ENCODE data around the gene MAMDC2. TPM values are rescaled to one million over a fixed set of nuclear protein-coding genes. Genes with fewer than 3 reads are reported as not detected.

The MAMDC2 gene
- total RNA-seq, 4 donors from 2014 or later: 4.9 to 9.9 (median 8.7) TPM

GRCh38 chr9:70081120-70081495 lies 37.5 kb downstream of the MAMDC2 start:
- H3K4me3 ChIP-seq: no peak overlapping the region
- H3K27ac ChIP-seq: peak overlapping the region; percentile 10 to 44 (median 20)
- peaks cover 19 to 34% of the 10 kb centered on the region in 2 donors for H3K4me1 ChIP-seq
- intact Hi-C loops (cut with DNase I; ENCODE audit: low total_unique reads): no loop called here
- DNase-seq (no peak), ATAC-seq (peak in 1 of 2 donors; percentile 35)
- no peaks in the 10 kb centered on the region for H3K9me3 ChIP-seq
- H3K36me3 ChIP-seq: no peaks in the 10 kb centered on the region
- TF ChIP-seq POLR2A (IDR thresholded peaks at IDR 0.05): no peak
- TF ChIP-seq CTCF (IDR thresholded peaks at IDR 0.05 in 4 of 5, conservative IDR thresholded peaks at IDR 0.05 in 1 of 5): no peak
- no peaks in the 10 kb centered on the region for H3K27me3 ChIP-seq
- in situ Hi-C loops (cut with MboI; ENCODE audit: low sequenced_read_pairs in 4 of 4): no loop called here

- H3K4me3 ChIP-seq: no peak overlapping the region
- in situ Hi-C loops (cut with MboI; ENCODE audit: low sequenced_read_pairs in 4 of 4) (no loop called here), intact Hi-C loops (cut with DNase I; ENCODE audit: low total_unique reads) (no loop called here)
- no peaks in the 10 kb centered on the region for H3K9me3 ChIP-seq
- H3K27me3 ChIP-seq: no peaks in the 10 kb centered on the region
- peaks cover 25 to 26% of the 10 kb centered on the region in 2 donors for H3K4me1 ChIP-seq
- ATAC-seq (no peak), DNase-seq (no peak)
- TF ChIP-seq POLR2A (IDR thresholded peaks at IDR 0.05): no peak
- no peak for TF ChIP-seq CTCF (IDR thresholded peaks at IDR 0.05 in 4 of 5, conservative IDR thresholded peaks at IDR 0.05 in 1 of 5)
- no peak overlapping the region for H3K27ac ChIP-seq
- H3K36me3 ChIP-seq: no peaks in the 10 kb centered on the region
Measured at GRCh38 chr9:70083429-70083828, 39.8 kb downstream of the MAMDC2 start.

GRCh38 chr9:70085241-70085640 lies 41.6 kb downstream of the MAMDC2 start:
- intact Hi-C loops (cut with DNase I; ENCODE audit: low total_unique reads): no loop called here
- Histone ChIP-seq H3K4me1 (peaks cover 15 to 21% of the 10 kb centered on the region in 2 donors), H3K9me3 (no peaks in the 10 kb centered on the region), H3K27ac (no peak overlapping the region), H3K36me3 (no peaks in the 10 kb centered on the region), H3K27me3 (no peaks in the 10 kb centered on the region), H3K4me3 (no peak overlapping the region)
- in situ Hi-C loops (cut with MboI; ENCODE audit: low sequenced_read_pairs in 4 of 4): no loop called here
- no peak for ATAC-seq
- DNase-seq: no peak
- TF ChIP-seq CTCF (IDR thresholded peaks at IDR 0.05 in 4 of 5, conservative IDR thresholded peaks at IDR 0.05 in 1 of 5): no peak
- TF ChIP-seq POLR2A (IDR thresholded peaks at IDR 0.05): no peak

- intact Hi-C loops (cut with DNase I; ENCODE audit: low total_unique reads): no loop called here
Measured at GRCh38 chr9:70091103-70091502, 47.5 kb downstream of the MAMDC2 start.

More at GRCh38 chr9:70091103-70091502, 47.5 kb downstream of the MAMDC2 start:
- TF ChIP-seq CTCF (IDR thresholded peaks at IDR 0.05 in 4 of 5, conservative IDR thresholded peaks at IDR 0.05 in 1 of 5): no peak
- TF ChIP-seq POLR2A (IDR thresholded peaks at IDR 0.05): no peak
- in situ Hi-C loops (cut with MboI; ENCODE audit: low sequenced_read_pairs in 4 of 4): no loop called here
- Histone ChIP-seq H3K27me3 (no peaks in the 10 kb centered on the region), H3K36me3 (no peaks in the 10 kb centered on the region), H3K4me1 (peaks cover 6 to 8% of the 10 kb centered on the region in 2 donors), H3K27ac (no peak overlapping the region), H3K9me3 (no peaks in the 10 kb centered on the region), H3K4me3 (no peak overlapping the region)
- ATAC-seq (no peak), DNase-seq (no peak)

All from gastrocnemius medialis (tissue), 4 donors.